ENCODE measurements around the gene MCRIP2. TPM values are rescaled to one million over a fixed set of nuclear protein-coding genes. Genes with fewer than 3 reads are reported as not detected.

Gene MCRIP2
- total and polyA plus RNA-seq, 2 of the 8 experiments (the other 6 are each of a cell fraction or from before 2014, with no cell fraction given) = 45.4 to 75.5 TPM

- Histone ChIP-seq H2BK15ac (ENCODE audit: low read length) (no peak overlapping the region), H4K8ac (ENCODE audit: extremely low read depth, insufficient read depth, low read length) (peak overlapping the region; percentile 40; the same call in 1 of the 2 replicates), H3K23me2 (ENCODE audit: low read depth, low read length) (peaks cover 2% of the 10 kb centered on the region; the same call in 1 of the 2 replicates), H3K4me1 (replicated peaks in 1 of 4; ENCODE audit: control insufficient read depth in 3 of 4, insufficient read depth in 4 of 4, low read length in 3 of 4) (peaks cover 0 to 27% (median 22%) of the 10 kb centered on the region in 4 experiments; a peak in 6 of 7 replicates), H2BK12ac (ENCODE audit: low read depth, low read length) (peak overlapping the region; percentile 60; the same call in 1 of the 2 replicates), H3K9ac (replicated peaks in 1 of 4; ENCODE audit: extremely low read depth in 1 of 4, low read depth in 3 of 4, low read length in 3 of 4) (no peak overlapping the region), H2BK20ac (ENCODE audit: low read length) (no peak overlapping the region), H3K79me2 (ENCODE audit: control insufficient read depth in 1 of 2, insufficient read depth in 2 of 2, low read length in 2 of 2) (no peaks in the 10 kb centered on the region), H2BK5ac (ENCODE audit: low read depth, low read length) (peak overlapping the region; percentile 71), H3K14ac (ENCODE audit: insufficient read length) (no peak overlapping the region), H3K23ac (ENCODE audit: insufficient read length) (no peak overlapping the region), H3K36me3 (ENCODE audit: control insufficient read depth in 2 of 4, insufficient read depth in 4 of 4, low read length in 3 of 4) (peaks cover 0 to 8% (median 0%) of the 10 kb centered on the region in 4 experiments; a peak in 1 of 8 replicates), H2BK120ac (replicated peaks; ENCODE audit: low read depth, low read length) (no peak overlapping the region), H4K91ac (replicated peaks; ENCODE audit: insufficient read length, low read length) (peak overlapping the region; percentile 73), H3K9me3 (ENCODE audit: insufficient read depth in 2 of 2, low read depth in 1 of 2, low read length in 1 of 2) (no peaks in the 10 kb centered on the region), H3K27me3 (replicated peaks in 1 of 4; ENCODE audit: control insufficient read depth in 3 of 4, extremely low read depth in 1 of 4, insufficient read depth in 3 of 4, low read length in 3 of 4) (no peaks in the 10 kb centered on the region), H3K4ac (replicated peaks; ENCODE audit: insufficient read length, low read depth, low read length) (no peak overlapping the region), H4K5ac (ENCODE audit: insufficient read length, low read depth, low read length) (no peak overlapping the region), H3K18ac (ENCODE audit: extremely low read depth, low read length) (no peak overlapping the region), H2AFZ (ENCODE audit: low read length) (no peak overlapping the region), H3K27ac (ENCODE audit: low read depth, low read length) (no peak overlapping the region), H3K56ac (replicated peaks; ENCODE audit: insufficient read length, low read depth, low read length) (no peak overlapping the region), H2AK5ac (ENCODE audit: low read depth, low read length) (peak overlapping the region; percentile 26; the same call in 1 of the 2 replicates), H3K4me3 (ENCODE audit: extremely low read depth in 1 of 4, insufficient read depth in 2 of 4, low read depth in 3 of 4, low read length in 4 of 4) (no peak overlapping the region), H3K4me2 (ENCODE audit: insufficient read depth in 1 of 2, low read depth in 2 of 2, low read length in 2 of 2) (no peak overlapping the region), H3K79me1 (ENCODE audit: low read depth, low read length) (peaks cover 4% of the 10 kb centered on the region; the same call in 1 of the 2 replicates), H4K20me1 (replicated peaks in 1 of 2; ENCODE audit: control insufficient read depth in 1 of 2, insufficient read depth in 2 of 2, low read length in 2 of 2) (peaks cover 0 to 2% of the 10 kb centered on the region in 2 experiments)
- WGBS, 2 experiments (ENCODE audit: extremely low coverage in 1 of 2, insufficient coverage in 1 of 2, insufficient read length in 1 of 2, insufficient replicate concordance in 2 of 2, low coverage in 1 of 2, low lambda C conversion rate in 2 of 2, missing lambda C conversion rate in 1 of 2) = 90% methylated on average over 43 of the region's 50 CpGs; no CpG with 5 or more reads in 1 of the 2 experiments
- CTCF ChIA-PET (ENCODE audit: partially characterized antibody) = interaction anchor here (1.0 to 1.6 kb wide), 7 partner anchors 10 to 116 kb away, joined by 3 to 4 read pairs (median 3); no protein-coding TSS in a partner anchor
- no peak for FAIRE-seq
- TF ChIP-seq E2F6 (IDR thresholded peaks at IDR 0.05) (peak; percentile 72), MAX (IDR thresholded peaks at IDR 0.05) (peak; percentile 74), ZNF274 (IDR thresholded peaks at IDR 0.05; ENCODE audit: borderline replicate concordance, extremely low read depth, low read length) (no peak), SUZ12 (IDR thresholded peaks at IDR 0.05; ENCODE audit: low read length) (no peak), KDM5A (IDR thresholded peaks at IDR 0.05; ENCODE audit: low read length) (no peak), CREB1 (IDR thresholded peaks at IDR 0.05) (no peak)
- DNase-seq (ENCODE audit: low read depth in 1 of 2, low spot score in 2 of 2) = peak in 1 of 2 experiments; percentile 53
- POLR2A ChIA-PET (ENCODE audit: partially characterized antibody) = interaction anchor here (0.9 to 1.3 kb wide), 4 partner anchors 9 to 45 kb away, joined by 3 read pairs; no protein-coding TSS in a partner anchor
Measured at GRCh38 chr16:627454-628239, 14.0 kb upstream of the MCRIP2 start.

All from H1 (cell line).